Activated T-helper 1 cell treated with anti-CD3 and anti-CD28 coated beads, Interleukin-2, amount 50 U/mL, for 16 hours (primary cell): Measurements from ENCODE around the gene KCNS1.
"Not testable (repeated sequence)": the region's sequence is repeated elsewhere in the genome, so short reads cannot be mapped to it uniquely, and the experiment has no call there.

ENCODE experiments used
- DNase-seq, 2 donors: peaks; one replicate each; pipeline ENCODE4 v3.0.0-alpha.2; 2020; ENCODE audit warnings: low read depth in 1 of 2, low spot score in 1 of 2

KCNS1 gene

DNA sequence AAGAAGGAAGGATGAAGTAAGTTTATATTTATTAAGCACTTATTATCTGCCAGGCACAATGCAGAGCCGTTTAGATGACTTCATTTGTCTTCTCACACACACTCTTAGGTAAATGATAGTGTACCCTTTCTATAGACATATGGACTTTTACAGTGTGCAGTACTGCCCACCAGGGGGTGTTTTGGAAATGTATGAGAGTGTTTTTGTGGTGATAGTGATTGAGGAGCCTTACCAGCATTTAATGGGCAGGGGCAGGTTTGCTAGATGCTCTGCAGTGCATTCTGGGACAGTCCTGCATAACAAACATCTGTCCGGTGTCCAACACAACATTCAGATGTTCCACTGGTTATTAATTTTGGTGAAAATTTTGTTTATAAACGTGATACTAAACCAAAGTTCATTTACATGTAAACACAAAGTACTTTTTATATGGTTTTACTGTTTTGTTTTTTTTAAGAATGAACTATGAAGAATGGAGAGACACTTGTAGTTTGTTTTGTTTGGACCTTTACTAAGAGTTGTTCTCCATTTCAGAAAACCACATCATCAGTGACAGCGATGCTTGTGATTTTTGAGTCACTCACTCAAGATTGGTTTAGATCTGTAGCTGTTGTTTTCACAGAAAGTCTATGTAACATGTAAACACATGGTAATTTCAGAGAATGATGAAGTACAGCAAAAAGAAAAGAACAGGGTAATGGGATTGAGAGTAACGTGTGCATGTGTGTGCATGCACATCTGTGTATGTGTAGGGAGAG lies 19.9 kb downstream of the KCNS1 start:
- DNase-seq = no peak

DNA sequence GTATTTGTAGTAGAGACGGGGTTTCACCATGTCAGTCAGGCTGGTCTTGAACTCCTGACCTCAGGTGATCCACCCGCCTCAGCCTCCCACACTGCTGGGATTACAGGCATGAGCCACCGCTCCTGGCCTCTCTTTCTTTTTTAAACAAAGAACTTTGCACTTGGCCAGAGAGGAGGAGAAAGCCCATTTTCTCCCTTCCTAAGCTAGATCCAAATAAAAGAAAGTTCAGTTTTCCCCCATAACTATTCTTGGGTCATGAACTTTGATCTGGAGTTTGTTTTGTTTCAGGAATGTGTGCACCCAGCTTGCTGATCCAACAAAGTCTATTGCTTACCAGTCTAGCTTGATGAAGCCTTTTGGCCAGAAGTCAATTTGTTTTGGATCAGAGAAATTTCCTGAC lies 23.4 kb downstream of the KCNS1 start:
- no peak for DNase-seq

DNA sequence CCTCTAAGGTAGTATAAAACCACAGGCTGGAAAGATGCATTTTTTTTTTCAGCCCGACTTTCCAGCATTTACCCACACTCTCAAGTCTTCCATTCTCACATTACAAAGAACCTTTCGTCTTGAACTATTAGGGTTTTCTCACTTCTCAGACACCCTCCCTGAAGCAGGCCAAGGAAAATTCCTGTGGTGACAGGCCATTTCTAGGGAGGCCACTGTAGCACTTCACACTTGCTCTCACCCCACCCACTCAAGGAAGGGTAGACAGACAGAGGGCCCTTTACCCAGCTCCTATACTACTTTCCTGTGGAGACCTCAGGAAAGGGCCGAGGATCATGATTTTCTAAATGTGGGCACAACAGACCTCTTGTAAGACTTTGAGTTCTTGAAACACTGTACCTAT lies 27.7 kb downstream of the KCNS1 start:
- DNase-seq = no peak

DNA sequence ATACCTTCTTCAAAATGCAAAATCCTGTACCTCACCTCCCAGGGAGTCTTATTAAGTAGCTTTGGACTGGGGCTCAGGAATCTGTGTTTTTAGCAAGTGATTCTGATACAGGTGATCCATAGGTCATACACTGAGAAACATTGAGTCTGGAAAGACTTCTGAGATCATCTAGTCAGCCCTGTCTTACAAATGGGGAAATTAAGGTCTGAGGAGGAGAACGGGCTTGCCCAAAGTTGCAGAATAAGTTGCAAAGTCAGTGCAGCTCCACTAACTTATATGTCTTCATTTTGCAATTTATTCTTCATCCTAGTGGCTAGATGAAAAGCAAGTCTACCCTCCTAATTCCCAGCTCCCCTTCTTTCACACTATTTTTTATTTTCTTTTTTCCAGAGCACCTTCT lies 28.9 kb downstream of the KCNS1 start:
- DNase-seq = no peak

DNA sequence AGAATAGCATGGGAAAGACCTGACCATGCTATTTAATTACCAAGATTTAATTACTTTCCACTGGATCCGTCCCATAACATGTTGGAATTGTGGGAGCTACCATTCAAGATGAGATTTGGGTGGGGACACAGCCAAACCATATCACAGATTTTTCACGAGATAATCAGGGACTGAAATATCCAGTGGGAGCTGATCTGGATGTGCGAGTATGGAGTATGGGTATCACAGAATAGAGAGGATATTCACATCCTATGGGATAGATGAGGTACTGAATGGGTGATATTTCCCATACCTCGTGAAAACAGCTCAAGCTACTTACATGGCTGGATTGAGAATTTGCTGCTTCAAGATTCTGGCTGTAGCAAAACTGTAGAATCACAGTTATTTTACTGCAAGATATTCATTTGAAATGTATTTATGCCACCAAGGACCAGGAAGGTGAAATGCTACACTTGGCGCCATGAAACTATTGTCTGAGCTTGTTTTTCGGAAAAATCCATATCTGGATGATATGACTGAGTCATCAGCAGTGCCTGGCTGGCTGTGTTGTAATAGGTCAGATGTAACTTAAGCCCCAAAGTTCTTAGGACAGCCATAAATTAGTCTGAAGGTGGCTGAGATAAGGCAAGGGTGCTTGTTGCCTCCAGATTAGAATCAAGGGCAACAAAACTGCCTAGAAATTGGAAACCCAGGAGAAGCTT lies 29.8 kb downstream of the KCNS1 start:
- DNase-seq = no peak

DNA sequence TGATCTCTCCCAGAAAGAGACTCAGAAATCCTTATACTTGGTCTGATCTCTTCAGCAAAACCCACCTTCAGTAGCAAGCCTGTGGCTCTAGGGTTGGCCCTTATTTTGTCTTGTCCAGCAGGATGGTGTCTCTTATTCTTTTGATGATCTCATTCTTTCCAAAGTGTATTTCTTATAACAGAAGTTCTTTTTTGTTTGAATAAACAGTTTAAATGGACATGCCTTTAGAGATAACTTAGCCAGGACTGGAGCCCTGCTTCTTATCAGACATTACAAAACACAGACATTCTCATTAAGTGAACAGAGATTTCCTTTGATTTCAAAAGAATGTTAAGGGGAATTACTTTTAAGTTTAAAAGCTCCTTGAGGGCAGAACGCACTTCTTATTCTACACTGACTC lies 31.7 kb downstream of the KCNS1 start:
- DNase-seq = no peak

DNA sequence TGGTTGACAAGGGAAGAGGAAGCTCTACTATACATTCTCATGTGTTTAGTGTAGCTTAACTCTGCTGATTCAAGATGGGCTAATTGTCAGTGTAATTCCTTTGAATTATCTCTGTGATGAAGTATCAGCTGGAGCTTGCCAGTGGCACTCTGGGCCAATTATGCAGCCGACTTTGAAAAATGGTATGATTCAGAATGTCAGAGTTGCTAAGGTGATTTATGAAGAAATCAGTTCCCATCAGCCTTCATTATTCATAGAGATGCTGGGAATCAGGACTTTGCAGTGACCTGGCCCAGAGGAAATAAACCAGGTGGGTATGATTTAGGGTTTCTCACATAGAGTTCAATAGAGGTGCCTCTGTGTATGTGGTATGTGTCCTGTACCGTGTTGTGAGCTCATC lies 33.4 kb downstream of the KCNS1 start:
- no peak for DNase-seq

DNA sequence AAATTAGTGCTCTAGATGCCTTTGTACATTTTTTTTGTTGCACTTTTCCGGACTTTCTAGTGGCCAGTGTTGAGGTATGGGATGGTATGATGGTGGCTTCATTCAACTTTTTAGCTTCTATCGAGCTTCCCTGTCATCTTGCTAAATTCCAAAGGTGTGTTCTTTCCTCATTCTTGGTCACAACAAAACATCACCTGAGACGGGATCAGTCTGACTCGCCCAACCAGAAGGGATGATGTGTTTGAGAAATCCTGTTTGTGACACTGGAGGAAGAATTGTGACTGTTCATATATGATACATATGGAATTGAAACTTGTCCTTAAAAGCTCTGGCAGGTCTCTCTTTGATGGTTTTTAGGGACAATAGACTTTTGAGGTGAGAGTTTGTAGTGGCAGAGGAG lies 33.8 kb downstream of the KCNS1 start:
- DNase-seq = no peak

DNA sequence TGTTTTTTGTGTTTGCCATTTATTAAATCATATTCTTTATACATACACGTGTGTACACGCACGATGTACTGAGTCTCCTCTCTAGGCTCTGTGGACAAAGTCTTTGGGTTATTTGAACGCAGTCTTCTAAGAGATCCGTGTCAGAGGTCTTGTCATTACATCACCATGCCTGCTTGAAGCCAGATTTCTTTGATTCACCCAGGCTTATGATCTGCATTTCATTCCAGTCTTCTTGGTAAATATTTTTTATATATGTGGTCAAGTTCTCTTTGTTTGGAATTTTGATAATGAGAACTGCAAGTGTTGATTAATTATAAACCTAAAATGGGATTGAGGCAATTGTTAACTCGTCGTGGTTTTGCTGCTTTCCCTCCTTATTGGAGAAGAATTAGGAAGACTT lies 34.6 kb downstream of the KCNS1 start:
- DNase-seq = no peak

DNA sequence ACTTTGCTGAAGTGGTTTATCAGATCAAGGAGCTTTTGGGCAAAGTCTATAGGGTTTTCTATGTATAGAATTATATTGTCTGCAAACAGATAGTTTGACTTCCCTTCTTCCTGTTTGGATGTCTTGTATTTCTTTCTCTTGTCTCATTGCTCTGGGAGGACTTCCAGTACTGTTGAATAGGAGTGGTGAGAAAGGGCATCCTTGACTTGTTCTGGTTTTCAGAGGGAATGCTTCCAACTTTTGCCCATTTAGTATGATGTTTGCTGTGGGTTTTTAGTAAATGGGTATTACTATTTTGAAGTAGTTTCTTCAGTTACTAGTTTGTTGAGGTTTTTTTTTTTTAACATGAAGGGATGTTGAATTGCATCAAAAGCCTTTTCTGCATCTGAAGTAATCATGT lies 36.1 kb downstream of the KCNS1 start:
- DNase-seq = no peak

DNA sequence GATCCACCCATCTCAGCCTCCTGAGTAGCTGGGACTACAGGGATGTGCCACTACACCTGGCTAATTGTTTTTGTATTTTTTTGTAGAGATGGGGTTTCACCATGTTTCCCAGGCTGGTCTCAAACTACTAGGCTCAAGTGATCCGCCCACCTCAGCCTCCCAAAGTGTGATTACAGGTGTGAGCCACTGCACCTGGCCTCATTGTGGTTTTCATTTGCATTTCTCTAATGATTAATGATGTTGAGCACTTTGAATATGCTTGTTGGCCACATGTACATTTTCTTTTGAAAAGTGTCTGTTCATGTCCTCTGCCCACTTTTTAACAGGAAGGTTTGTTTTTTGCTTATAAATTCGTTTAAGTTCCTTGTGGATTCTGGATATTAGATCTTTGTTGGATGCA lies 37.8 kb downstream of the KCNS1 start:
- DNase-seq = not testable (repeated sequence)

DNA sequence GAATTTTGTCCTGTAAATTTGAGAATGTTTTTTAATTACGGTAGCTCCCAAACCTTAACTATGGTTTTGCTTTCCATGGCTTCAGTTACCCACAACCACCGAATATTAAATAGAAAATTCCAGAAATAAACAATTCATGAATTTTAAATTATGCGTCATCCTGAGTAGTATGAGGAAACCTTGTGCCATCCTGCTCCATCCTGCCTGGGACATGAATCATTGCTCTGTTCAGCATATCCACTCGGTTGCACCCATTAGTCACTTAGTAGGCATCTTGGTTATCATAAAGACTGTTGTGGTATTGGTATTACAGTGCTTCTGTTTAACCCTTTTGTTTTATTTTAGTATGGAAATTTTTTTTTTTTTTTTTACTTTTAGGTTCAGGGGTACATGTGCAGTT lies 39.7 kb downstream of the KCNS1 start:
- DNase-seq = no peak

DNA sequence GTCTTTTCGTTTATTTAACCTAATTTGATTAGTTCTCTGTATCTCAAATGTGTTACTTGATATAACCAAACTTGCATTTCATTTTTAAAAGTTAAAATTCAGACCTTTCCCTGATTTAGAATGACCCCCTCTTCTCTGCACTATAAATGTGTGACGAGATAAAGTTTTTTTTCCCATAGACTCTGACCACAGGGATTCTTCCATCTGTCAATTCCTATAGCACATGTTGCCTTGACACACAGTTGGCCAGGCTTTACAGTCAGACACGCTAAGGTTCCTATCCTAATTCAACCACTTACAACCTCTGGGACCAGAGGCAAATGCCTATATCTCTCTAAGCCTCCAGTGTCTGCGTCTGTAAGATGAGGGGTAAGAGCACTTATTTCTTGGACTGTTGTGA lies 40.6 kb downstream of the KCNS1 start:
- no peak for DNase-seq

DNA sequence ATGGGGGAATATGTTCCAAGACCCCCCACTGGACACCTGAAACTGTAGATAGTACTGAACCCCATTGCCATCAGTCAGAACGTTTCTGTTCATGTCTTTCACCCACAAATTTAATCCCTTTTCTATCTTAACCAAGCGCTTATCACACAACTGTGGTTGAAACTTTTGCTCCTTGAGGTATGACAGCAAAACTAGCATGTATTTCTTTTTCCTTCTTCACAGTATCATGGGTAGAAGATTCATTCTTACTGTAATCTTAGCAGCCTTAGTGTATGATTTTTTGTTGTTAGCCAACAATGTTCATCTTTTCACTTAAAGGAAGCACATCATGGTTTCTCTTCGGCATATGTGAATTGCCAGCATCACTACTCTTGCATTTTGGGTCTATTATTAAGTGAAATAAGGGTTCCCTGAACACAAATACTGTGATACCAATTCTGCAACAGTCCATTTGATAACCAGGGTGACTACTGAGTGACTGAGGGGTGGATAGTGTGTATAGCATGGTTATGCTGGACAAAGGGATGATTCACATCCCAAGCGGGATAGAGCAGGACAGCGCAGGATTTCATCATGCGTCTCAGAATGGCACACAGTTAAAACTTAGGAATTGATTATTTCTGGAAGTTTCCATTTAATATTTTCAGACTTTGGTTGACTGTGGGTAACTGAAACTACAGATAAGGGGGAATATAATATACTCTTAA lies 41.8 kb downstream of the KCNS1 start:
- DNase-seq = no peak

DNA sequence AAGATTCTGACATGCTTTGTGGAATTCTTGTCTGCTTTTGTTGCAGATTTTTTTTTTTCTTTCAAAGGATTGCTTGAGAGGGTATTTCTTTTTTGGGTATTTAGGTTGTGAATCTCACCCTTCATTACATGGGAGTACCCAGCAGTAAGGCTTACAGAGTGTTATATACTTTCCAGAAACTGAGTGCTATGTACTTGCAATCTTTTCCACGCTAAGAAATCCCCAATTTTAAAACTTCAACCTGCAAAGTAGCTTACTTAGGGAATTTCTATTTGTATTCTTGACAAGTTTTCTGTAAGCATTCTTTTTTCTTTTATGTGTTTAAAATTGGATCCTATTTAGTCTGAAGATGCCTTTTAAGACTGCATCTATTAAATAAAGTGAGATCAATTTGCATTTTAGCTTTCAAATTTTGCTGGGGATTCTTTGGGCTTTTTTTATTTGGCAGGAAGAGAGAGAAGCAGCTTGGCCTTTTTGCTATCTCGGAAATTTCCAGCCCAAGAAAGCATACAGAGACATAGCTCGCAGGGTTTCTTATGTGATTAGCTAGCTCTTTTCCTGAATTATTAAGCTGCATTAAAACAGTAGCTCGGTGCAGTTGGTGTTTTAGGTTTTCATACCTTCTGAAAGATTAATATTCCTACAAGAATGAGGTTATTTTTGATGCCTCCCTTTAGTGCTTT lies 42.6 kb downstream of the KCNS1 start:
- DNase-seq = no peak

DNA sequence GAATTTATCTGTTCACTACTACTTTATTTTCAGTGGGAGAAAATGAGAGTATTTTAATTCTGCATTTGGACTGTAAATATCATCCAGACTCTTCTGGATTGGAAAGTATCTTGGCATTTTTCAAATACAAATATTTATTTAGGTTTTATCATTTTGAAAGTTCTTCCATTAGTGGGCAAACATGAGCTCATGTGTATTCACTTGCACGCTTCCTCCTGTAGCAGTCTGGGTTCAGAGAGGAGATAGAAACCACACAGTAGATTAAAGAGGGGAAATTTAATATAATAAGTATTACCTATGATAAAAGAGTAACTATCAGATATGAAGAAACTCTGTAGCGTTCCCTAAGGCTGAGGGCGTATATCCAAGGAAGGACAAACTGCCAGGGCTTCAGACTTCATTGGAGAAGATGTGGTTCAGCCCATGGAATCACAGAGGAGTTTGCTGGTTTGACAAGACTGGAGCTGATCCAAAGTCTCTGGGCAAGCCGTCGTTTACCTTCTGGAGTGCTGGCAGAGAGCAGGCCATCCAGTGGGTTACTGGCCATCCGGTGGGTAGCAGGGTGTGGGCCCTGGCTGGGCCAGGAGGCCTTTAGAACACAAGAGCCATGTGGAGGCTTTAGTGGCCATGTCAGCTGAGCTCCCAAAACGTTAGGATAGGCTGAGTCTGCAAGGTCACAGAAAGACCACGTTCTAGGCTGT lies 44.3 kb downstream of the KCNS1 start:
- no peak for DNase-seq

DNA sequence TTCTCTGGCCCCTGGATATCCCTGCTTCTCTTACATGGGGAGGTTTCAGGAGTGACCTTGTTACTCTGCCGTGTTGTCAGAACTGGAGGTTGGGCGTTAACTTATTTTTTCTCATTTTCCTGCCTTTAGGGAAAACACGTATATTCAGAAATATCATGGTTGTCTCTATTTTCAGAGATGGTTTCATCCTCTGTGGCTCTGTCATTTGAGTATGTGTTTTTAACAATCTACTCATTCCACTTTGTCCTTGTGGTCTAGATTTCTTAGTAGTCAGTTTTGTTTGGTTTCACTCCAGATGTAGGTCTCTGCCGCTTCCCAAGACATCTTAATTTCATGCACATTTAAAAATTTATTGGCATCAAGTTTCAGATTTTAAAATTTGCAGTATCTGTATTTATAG lies 45.9 kb downstream of the KCNS1 start:
- no peak for DNase-seq

DNA sequence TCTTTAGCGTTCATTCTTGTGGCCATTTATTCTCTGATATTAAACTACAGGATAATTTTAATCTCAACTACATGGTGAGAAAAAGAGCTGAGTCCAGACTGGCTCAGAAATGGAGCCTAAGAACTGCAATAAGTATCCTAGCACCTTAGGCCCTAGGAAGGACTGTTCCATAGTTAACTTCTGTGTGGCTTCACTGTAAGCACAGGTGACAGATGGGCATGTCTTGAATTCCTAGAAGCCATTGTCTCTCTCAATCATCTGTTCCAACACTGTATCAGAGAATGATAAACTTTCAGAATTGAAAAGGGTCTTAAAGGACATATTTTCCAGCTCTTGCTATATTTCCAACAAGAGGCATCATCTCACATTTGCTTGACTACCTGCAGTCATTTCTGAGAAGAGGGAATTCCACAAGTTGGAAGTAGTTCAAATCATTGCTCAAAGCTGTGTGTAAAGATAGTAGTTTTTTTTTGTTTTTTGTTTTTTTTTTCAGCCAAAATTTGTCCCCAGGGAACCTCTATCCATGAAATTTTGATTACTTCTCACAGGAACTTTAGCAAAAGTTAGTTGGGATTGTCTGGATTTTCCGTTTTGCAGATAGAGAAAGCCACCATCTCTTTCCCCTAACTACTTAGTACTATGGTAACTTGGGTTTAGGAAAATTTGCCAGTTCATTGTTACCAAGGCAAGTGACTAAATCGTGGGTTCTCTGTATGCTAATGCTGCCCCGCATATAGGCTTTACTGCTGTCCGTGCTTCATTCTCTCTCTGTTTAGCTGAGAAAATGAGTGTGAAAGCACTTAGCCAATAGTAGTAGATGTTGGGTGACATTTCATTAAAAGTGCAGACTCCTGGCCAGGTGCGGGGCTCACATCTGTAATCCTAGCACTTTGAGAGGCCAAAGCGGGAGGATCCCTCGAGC lies 47.2 kb downstream of the KCNS1 start:
- DNase-seq = no peak

DNA sequence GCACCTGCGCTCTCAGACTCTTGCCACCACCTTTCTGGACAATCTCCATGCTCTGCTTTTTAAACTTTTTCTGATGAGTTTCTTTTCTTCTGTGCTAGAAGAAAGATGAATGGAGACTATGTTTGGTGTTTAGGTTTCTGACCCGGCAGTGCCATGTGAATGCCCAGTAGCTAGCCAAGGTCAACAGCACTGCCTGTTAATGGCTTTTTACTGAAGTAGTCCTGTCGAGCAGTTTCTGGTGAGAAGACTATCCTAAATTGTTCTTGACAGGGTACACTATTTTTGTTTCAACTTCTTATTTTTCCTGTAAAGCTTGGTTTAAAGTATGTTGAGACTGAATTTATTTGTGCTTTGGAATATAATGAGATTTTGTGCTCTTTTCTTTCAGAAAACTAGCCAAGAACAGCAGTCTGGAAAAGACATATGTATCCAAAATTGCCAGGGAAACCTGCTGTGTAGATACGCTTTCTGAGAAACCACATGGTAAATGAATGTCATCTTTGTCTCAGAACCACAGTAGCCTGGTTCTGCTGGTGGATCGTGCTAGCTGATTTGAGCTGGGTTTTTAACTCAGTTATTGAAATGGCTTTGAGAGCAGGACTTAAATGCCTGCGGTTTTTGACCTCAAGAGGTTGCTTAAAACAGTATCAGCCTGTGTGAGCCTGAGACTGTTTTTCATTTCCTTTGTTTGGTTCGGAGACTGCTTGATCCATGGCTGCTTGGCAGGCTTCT lies 48.1 kb downstream of the KCNS1 start:
- no peak for DNase-seq
